GM15510 (cell line): ENCODE measurements around the gene TNFSF12.

Source experiments
- POLR2A ChIP-seq: IDR thresholded peaks from 3 replicates; pipeline ENCODE4 v1.6.1; 2011; ENCODE audit warnings: borderline replicate concordance; ENCODE audit not compliant: insufficient read length; ENCODE audit errors: extremely low read depth

Gene TNFSF12

DNA sequence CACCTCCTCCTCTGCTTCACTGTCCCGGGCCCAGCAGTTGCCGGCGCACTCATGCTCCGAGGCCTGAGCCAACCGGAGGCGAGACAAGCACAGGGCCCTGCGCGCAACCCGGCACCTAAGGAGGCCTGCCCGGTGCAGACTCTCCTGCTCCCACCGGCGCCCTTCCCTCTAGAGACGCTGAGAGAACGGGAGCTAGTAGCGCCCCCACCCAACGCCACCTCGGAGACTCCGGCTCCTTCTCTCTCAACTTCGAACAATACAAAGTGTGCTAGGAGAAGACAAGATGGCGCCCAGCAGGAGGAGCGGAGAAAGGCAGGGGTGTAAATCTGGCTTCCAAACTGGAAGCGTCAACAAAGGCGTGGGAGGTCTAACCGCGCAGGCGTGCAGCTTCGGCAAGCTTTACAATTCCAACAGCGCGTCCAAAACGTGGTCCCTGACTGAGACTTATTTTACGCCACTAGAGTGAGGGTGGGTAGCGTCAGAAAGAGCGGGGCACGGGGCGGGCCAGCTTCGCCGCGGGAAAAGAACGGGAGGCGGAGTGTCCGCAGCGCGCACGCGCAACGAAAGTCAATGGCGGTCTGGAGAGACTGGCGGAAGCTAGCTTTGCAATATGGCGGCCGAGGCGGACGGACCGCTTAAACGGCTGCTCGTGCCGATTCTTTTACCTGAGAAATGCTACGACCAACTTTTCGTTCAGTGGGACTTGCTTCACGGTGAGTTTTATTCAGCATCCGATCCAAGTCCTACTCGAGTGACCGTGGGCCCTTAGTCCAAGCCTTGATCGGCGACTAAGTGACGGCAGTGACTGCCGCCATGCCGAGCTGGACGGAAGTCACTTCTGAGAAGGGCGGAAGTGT, 34.6 kb downstream of the TNFSF12 start, which contains the start of gene MPDU1:
Gene MPDU1 (plus strand): TSS at position 600 of the 857 bp plus-strand sequence. CDS start 11 bp downstream, at position 611.
- TF ChIP-seq POLR2A, result peak; percentile 85

DNA sequence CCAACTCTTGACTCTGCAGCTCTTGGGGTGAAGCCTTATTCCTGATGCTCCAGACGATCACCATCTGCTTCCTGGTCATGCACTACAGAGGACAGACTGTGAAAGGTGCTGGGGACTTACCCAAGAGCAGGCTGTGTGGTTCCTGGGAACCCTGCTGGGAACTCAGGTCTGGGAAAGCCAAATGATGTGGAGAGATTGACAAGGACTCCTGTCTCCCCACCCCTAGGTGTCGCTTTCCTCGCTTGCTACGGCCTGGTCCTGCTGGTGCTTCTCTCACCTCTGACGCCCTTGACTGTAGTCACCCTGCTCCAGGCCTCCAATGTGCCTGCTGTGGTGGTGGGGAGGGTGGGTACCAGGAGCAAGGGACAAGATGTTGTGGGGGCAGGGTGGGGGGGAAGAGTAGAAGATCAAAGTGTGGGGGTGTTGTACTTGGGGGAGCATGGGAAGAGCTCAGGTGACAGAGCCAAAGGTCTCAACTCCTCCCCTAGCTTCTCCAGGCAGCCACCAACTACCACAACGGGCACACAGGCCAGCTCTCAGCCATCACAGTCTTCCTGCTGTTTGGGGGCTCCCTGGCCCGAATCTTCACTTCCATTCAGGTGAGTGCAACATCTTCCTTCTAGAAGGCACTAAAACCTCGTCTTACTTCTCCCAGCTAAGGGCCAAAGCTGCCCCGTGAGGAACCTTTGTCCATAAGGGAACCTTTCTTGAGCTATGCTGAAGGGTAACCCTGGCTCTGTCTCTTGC, 38.0 kb downstream of the TNFSF12 start:
- TF ChIP-seq POLR2A, result no peak

DNA sequence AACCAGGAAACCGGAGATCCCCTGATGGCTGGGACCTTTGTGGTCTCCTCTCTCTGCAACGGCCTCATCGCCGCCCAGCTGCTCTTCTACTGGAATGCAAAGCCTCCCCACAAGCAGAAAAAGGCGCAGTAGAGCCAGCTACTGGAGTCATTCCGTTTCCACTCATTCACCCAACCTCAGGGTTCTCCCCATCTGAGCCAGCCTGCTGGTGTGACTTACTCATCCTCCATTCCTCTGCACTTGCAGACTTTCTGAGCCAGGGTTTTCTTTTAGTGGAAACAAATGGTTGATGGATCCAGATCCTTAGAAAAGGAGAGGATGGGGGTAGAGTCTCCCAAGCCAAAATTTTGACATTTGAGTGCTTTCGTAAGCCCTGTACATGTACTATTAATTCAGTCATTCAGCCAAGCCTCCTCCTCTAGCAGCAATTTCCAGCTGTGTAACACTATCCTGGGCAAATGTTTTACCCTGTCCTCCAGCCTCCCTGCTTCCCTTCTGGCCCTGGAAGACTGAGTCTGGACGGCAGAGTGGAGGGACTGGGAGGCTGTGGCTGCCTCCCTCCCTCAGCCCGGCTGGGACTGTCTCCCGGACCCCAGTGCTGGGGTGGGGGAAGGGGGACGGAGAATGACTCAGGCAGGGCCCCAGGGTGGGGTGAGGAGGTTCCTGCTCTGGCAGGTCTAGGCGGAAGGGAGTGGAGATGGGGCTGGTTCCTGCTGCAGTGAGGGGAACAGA, 38.7 kb downstream of the TNFSF12 start:
- TF ChIP-seq POLR2A, result no peak

DNA sequence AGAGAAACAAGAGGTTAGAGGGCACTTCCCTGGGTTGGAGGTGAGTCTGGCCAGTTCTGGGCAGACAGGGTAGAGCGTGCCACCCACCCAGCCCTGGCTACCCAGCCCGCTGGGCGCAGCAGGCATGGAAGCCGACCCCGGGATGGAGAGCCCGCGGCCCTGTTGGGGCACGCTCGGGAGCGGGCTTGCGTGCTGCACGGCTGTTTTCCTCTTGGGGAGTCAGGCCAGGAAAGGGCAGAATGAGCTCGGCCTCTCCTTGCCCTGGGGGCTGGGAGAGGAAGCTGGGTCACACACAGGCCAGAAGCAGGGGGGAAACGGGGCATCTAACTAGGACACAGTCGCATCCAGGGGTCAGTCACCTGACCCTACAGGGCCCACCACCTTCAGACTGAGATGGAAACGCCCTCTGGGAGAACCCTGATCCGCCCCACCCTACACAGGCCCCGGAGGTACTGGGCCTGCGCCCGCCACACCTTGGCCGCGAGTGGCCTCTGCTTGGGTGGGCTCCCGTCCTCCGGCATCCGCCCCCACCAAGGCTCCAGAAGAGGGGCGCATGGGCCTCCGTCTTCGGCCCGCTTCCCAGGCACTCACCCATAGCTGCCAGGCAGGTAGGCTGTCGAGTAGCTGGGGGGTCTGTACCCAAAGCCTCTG, 39.8 kb downstream of the TNFSF12 start:
- TF ChIP-seq POLR2A, result no peak

DNA sequence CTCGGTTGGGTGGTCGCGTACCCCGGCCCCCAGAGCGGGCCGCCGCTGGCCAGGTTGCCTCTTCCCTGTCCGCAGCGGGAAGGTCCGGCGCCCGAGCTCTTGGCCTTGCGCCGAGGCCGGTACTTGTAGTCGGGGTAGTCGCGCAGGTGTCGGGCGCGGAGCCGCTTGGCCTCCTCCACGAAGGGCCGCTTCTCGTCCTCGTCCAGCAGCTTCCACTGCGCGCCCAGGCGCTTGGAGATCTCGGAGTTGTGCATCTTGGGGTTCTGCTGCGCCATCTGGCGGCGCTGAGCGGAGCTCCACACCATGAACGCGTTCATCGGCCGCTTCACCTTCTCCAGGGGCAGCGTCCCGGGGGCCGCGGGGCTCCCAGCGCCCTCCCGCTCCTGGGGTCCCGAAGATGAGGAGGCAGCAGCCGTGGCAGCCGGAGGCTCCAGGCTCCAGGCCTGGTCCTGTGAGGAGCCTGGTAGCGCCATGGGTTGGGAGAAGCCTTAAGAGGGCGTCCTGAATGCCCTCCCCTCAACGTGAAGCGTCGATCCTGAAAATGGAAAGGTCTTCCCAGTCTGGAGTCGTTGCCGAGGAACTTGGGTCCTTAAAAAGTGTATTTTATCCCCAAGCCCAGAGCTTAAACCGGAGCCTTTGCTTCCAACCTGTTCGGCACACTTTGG, 40.5 kb downstream of the TNFSF12 start:
- no peak for TF ChIP-seq POLR2A

DNA sequence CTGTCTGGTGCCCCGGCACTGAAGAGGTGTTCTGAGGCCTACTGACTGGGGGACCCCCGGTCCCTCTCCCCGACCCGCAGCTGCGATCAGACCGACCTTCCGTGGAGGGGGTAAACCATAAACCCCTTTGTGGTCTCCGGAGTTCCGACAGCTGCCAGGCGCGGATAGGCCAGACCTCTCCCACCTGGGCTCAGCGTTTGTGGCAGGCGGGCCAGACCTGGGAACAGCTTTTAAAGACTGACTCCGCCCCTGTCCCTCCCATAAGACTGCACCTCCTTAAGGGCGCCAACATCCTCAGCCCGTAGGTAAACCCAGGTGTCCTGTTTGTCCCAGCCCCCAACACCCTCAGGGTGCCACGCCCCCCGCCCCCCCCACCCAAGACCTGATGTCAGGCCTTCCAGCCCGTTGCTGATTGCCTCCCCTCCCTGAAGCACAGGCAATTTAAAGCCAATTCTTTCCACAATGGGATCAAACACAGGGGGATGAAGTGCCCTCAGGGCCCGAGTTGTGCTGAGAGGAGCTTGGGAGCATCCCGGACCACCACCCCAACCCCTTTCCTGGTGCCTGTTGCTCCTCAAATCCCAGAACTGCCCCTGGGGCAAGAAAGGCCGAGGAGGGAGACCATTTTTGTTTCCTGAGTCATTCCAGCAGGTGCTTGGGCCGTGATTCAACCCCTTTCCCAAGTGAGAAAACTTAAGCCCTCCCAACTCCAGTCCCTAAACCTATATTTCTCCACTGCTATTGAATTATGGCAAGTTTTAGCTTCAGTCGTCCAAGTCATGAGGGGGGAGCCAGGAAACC, 41.2 kb downstream of the TNFSF12 start, which contains the start of gene SOX15:
Gene SOX15 (minus strand): TSS at position 204 of the 801 bp plus-strand sequence. CDS start 418 bp downstream, outside the sequence.
- no peak for TF ChIP-seq POLR2A

DNA sequence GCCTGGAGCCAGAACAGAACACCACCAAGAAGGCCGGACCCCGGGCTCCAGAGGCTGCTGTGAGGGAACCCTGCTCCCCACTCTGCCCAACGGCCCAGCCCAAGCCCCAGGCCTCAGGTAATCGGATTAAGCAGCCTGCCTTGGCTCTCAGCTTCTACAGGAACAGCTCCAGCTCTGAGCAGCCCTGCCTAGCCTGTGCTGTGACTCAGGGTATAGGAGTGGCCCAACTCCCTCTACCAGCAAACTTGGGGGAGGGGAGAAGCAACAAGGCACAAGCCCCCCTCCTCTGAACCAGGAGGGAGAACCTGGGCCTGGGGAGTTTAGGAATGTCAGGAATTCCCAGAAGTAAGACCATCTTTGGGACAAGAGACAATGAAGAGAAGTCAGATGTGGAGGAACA, 41.9 kb downstream of the TNFSF12 start:
- no peak for TF ChIP-seq POLR2A

DNA sequence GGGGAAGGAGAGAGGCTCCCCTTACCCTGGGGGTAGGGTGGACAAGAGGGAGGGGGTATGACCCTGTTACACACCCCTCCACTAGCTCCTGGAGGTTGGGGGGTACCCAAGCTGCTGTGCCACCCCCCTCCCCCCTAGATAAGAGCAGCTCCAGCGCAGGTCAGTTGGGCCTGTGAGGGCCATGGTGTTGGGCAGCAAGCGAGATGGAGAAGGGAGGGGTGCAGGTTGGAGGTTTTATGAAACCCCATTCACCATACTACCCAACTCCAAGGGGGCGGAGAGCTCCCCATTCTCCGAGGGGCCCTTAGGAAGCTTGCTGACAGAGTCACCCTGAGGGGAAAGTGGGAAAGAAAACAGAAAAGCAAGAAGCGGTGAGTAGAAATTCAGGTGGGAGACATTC, 42.7 kb downstream of the TNFSF12 start:
- TF ChIP-seq POLR2A, result no peak

DNA sequence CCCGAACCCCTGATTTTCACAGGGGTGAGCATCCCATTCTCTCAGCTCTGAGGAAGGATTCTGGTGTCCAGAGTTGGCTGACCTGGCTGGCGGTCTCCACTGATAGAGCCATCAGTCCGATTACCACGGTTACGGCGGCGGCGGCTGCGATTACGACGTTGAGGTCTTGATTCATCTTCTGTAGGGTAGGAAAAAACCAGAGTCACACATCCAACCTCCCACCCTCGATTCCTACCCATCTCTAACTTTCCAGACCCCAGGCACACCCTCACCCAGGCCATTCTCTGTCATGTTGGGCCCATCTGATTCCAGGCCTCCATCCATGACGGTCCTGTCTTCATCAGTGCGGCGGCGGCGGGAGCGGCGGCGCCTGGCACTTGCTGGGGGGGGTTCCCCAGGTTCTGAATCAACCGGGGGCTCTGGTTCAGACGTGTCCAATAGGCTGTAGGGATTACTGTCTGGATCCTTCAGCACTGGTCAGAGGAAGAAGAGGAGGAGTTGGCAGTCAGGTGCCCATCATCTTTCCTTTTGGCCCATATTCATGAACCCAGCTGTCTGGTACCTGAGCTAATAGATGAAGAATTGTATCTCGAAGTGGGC, 43.7 kb downstream of the TNFSF12 start:
- no peak for TF ChIP-seq POLR2A

DNA sequence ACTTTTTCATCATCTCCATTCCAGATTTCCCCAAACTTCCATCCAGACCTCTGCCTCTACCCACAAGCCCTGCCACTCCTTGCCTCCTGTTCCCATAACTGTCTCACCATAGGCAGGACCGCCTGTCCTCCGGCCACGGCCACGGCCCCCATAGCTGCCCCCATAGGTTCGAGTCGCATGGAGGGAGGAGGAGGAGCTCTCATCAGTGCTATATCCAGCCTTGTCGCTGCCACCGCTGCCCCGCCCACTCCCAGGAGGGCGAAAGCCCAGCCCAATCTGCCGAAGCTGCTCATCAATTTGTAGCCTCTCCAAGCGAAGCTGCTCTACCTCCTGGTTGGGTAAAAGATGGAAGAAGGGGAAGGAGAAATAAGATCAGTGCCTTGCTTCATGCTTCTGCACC, 44.4 kb downstream of the TNFSF12 start:
- no peak for TF ChIP-seq POLR2A

DNA sequence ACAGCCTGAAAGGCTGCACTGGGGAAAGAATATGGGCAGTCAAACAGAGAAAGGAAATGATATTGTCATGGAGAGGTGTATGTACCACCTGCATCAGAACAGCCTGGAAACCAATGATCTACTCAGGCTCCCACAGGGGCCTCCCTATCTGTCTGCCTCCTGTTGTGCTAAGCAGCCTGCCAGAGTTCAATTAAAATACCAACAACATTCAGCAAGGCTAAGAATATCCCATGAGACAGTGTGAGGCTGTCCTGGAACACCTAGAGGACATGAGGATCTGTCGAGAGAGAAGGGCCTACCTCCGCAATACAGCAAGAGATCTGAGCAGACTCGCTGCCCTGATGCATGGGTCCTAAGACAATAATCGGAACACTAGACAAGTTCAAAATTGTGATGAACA, 57.4 kb downstream of the TNFSF12 start:
- no peak for TF ChIP-seq POLR2A
